ENCODE measurements around the gene RPUSD3.

Gene RPUSD3

DNA sequence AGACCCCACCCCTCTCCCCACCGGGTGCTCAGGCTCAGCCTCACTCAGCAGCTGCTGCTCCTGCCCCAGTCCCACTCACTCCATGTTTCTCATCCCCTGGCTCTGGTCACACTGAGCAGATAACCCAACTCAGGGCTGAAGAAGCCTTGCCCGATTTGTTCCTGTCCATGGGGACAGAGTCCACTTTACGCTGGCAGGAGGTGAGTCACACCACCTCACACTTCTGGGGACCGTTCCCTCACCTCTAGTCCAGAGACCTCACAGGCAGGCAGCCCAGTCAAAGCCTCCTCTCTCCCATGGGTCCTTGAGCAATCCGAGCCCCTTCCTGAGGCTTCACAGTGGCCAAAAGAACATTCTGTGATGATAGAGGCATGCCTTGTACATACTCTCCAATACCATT, 34.9 kb upstream of the RPUSD3 start:
- no peaks in the 10 kb centered on the region for H3K36me3 ChIP-seq (ENCODE audit: control insufficient read depth in 2 of 2, insufficient read depth in 1 of 2, low read length in 2 of 2)
- ChIA-PET CTCF (no interaction called here), POLR2A (interaction anchor here (2.1 kb wide), 1 partner anchor 54 kb away, joined by 4 read pairs; the partner anchor contains the start of gene CRELD1)
- no peaks in the 10 kb centered on the region for H3K9me3 ChIP-seq (ENCODE audit: control insufficient read depth, insufficient read depth, low read depth, low read length)
- H3K27ac ChIP-seq (ENCODE audit: extremely low read depth, low read depth, low read length) = no peak overlapping the region
- no peaks in the 10 kb centered on the region for H3K4me1 ChIP-seq (ENCODE audit: control insufficient read depth, insufficient read depth, low read length)
- TF ChIP-seq ZNF133 (tag by site-specific recombination; IDR thresholded peaks at IDR 0.05) (no peak), ZNF561 (tag by site-specific recombination; IDR thresholded peaks at IDR 0.05; ENCODE audit: borderline replicate concordance) (no peak), ZNF571 (tag by site-specific recombination; IDR thresholded peaks at IDR 0.05) (no peak), ZNF596 (tag by site-specific recombination; IDR thresholded peaks at IDR 0.05) (no peak), ZNF48 (tag by site-specific recombination; IDR thresholded peaks at IDR 0.05) (no peak), OSR2 (tag by site-specific recombination; IDR thresholded peaks at IDR 0.05) (no peak), ZNF423 (tag by site-specific recombination; IDR thresholded peaks at IDR 0.05) (no peak), ZNF558 (tag by site-specific recombination; IDR thresholded peaks at IDR 0.05) (no peak), MEIS1 (CRISPR knock-in tag; IDR thresholded peaks at IDR 0.05; ENCODE audit: borderline replicate concordance) (no peak), ZNF473 (tag by site-specific recombination; IDR thresholded peaks at IDR 0.05) (no peak), ZNF529 (tag by site-specific recombination; IDR thresholded peaks at IDR 0.05; ENCODE audit: insufficient replicate concordance) (no peak), ZNF274 (IDR thresholded peaks at IDR 0.05; ENCODE audit: low read length) (no peak), ZNF274 (tag by site-specific recombination; IDR thresholded peaks at IDR 0.05; ENCODE audit: borderline replicate concordance) (no peak), BCL6B (tag by site-specific recombination; IDR thresholded peaks at IDR 0.05) (no peak), SALL2 (tag by site-specific recombination; IDR thresholded peaks at IDR 0.05; ENCODE audit: borderline replicate concordance) (no peak), ZSCAN5A (tag by site-specific recombination; IDR thresholded peaks at IDR 0.05) (no peak), ZNF140 (tag by site-specific recombination; IDR thresholded peaks at IDR 0.05) (no peak), TCF7L2 (IDR thresholded peaks at IDR 0.05; ENCODE audit: borderline replicate concordance, low read depth, low read length) (no peak), ZBTB17 (tag by site-specific recombination; IDR thresholded peaks at IDR 0.05) (no peak), ZNF488 (tag by site-specific recombination; IDR thresholded peaks at IDR 0.05) (no peak)
- TF ChIP-seq, protein P1, sequence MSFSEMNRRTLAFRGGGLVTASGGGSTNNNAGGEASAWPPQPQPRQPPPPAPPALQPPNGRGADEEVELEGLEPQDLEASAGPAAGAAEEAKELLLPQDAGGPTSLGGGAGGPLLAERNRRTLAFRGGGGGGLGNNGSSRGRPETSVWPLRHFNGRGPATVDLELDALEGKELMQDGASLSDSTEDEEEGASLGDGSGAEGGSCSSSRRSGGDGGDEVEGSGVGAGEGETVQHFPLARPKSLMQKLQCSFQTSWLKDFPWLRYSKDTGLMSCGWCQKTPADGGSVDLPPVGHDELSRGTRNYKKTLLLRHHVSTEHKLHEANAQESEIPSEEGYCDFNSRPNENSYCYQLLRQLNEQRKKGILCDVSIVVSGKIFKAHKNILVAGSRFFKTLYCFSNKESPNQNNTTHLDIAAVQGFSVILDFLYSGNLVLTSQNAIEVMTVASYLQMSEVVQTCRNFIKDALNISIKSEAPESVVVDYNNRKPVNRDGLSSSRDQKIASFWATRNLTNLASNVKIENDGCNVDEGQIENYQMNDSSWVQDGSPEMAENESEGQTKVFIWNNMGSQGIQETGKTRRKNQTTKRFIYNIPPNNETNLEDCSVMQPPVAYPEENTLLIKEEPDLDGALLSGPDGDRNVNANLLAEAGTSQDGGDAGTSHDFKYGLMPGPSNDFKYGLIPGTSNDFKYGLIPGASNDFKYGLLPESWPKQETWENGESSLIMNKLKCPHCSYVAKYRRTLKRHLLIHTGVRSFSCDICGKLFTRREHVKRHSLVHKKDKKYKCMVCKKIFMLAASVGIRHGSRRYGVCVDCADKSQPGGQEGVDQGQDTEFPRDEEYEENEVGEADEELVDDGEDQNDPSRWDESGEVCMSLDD (tag by site-specific recombination; IDR thresholded peaks at IDR 0.05) = no peak
- H3K4me3 ChIP-seq (ENCODE audit: low read depth, low read length) = no peak overlapping the region

- Histone ChIP-seq H3K4me3 (ENCODE audit: low read depth, low read length) (no peak overlapping the region), H3K36me3 (ENCODE audit: control insufficient read depth in 2 of 2, insufficient read depth in 1 of 2, low read length in 2 of 2) (no peaks in the 10 kb centered on the region), H3K4me1 (ENCODE audit: control insufficient read depth, insufficient read depth, low read length) (no peaks in the 10 kb centered on the region), H3K27ac (ENCODE audit: extremely low read depth, low read depth, low read length) (no peak overlapping the region), H3K9me3 (ENCODE audit: control insufficient read depth, insufficient read depth, low read depth, low read length) (no peaks in the 10 kb centered on the region)
- ChIA-PET POLR2A (no interaction called here), CTCF (no interaction called here)
- TF ChIP-seq ZNF214 (tag by site-specific recombination; IDR thresholded peaks at IDR 0.05; ENCODE audit: borderline replicate concordance) = no peak
- no peak for TF ChIP-seq ZNF114 (tag by site-specific recombination; IDR thresholded peaks at IDR 0.05)
- no peak for TF ChIP-seq HOXA7 (CRISPR knock-in tag; IDR thresholded peaks at IDR 0.05; ENCODE audit: borderline replicate concordance)
- no peak for TF ChIP-seq ZNF112 (tag by site-specific recombination; IDR thresholded peaks at IDR 0.05)
- TF ChIP-seq ZNF560 (tag by site-specific recombination; IDR thresholded peaks at IDR 0.05; ENCODE audit: borderline replicate concordance) = no peak
- TF ChIP-seq ZNF623 (tag by site-specific recombination; IDR thresholded peaks at IDR 0.05) = no peak
- TF ChIP-seq ZNF280C (tag by site-specific recombination; IDR thresholded peaks at IDR 0.05) = no peak
- TF ChIP-seq PRDM1 (tag by site-specific recombination; IDR thresholded peaks at IDR 0.05) = no peak
- TF ChIP-seq ZBTB7A (tag by site-specific recombination; IDR thresholded peaks at IDR 0.05; ENCODE audit: low read depth) = no peak
These were observed 33.2 kb upstream of the RPUSD3 start for GRCh38 chr3:9876991-9877390.

All from HEK293 (cell line).